ENCODE measurements around the gene CRYBG1. TPM values are rescaled to one million over a fixed set of nuclear protein-coding genes. Genes with fewer than 3 reads are reported as not detected.

The CRYBG1 gene
- total RNA-seq, 1 donor from 2014 or later, result 3.0 TPM

DNA sequence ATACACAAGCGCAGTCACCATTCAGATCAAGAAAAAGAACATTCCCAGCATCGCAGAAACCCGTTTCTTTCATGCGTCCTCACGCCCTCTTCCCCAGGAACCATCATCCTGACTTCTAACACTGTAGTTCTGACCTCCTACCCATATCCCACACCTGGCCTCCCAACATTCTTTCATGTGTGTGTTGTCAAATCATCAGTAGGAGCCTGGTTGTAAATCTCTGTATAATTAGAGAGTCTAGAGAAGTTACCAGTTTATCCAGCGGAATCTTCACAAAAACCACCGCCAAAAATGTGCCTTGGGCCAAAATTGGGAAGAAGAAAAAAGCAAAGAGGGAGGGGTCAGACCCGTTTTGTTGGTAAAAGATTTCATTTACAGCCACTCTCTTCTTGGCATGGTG is 177.1 kb downstream of the CRYBG1 start:
- Mint-ChIP-seq H3K9me3 (ENCODE audit: low read depth) (peaks cover 4% of the 10 kb centered on the region), H3K27me3 (peaks cover 19% of the 10 kb centered on the region), H3K27ac (no peak overlapping the region), H3K4me3 (ENCODE audit: low read depth) (no peak overlapping the region), H3K36me3 (ENCODE audit: insufficient read depth) (no peaks in the 10 kb centered on the region), H3K4me1 (ENCODE audit: low read depth) (peaks cover 6% of the 10 kb centered on the region)
- DNase-seq (ENCODE audit: low spot score, unreplicated experiment), result no peak
- TF ChIP-seq, protein P1, sequence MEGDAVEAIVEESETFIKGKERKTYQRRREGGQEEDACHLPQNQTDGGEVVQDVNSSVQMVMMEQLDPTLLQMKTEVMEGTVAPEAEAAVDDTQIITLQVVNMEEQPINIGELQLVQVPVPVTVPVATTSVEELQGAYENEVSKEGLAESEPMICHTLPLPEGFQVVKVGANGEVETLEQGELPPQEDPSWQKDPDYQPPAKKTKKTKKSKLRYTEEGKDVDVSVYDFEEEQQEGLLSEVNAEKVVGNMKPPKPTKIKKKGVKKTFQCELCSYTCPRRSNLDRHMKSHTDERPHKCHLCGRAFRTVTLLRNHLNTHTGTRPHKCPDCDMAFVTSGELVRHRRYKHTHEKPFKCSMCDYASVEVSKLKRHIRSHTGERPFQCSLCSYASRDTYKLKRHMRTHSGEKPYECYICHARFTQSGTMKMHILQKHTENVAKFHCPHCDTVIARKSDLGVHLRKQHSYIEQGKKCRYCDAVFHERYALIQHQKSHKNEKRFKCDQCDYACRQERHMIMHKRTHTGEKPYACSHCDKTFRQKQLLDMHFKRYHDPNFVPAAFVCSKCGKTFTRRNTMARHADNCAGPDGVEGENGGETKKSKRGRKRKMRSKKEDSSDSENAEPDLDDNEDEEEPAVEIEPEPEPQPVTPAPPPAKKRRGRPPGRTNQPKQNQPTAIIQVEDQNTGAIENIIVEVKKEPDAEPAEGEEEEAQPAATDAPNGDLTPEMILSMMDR (IDR thresholded peaks at IDR 0.05; ENCODE audit: unreplicated experiment), result no peak

DNA sequence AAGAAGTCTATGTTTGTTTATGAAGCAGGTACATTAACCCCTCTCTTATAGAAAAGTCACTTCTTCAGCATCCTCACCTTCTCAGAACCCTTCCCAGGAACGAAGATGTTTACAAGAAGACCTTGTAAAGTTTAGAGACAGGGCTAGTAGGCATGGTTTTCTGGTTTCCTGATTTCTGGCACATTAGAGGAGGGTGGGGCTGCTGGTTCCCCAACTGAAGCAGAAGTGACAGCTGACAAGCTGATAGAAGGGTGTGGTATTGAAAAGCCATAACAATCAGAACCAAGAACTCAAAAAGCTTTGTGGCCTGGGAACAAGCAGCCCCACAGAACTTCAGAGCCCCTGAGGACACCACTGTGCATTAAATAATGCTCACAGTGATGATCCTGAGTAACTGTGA is 177.6 kb downstream of the CRYBG1 start:
- TF ChIP-seq, protein P1 (IDR thresholded peaks at IDR 0.05; ENCODE audit: unreplicated experiment), result no peak
- H3K4me1 Mint-ChIP-seq (ENCODE audit: low read depth), result peaks cover 6% of the 10 kb centered on the region
- H3K9me3 Mint-ChIP-seq (ENCODE audit: low read depth), result peaks cover 4% of the 10 kb centered on the region
- no peak for DNase-seq (ENCODE audit: low spot score, unreplicated experiment)
- H3K4me3 Mint-ChIP-seq (ENCODE audit: low read depth), result no peak overlapping the region
- no peaks in the 10 kb centered on the region for H3K36me3 Mint-ChIP-seq (ENCODE audit: insufficient read depth)
- peaks cover 15% of the 10 kb centered on the region for H3K27me3 Mint-ChIP-seq
- no peak overlapping the region for H3K27ac Mint-ChIP-seq

DNA sequence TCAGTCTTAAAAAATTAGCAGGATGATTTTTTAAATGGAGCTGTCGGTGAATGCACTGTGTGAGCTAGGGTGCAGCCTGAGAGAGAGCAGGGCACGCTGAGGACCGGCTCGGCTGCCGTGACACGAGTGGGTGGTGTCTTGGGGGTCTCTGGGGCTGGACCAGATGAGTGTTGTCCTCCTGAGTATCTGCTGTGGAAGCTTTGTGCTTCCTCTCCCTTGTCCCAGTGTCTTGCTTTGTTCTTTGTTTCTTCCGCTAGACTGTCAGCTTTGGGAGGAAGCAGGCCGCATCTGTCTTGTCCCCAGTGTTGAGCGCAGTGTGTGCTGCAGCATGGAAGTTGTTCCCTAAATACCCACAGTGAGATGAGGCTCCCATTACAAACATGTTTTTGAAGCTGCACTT is 179.4 kb downstream of the CRYBG1 start:
- Mint-ChIP-seq H3K9me3 (ENCODE audit: low read depth) (peaks cover 4% of the 10 kb centered on the region), H3K36me3 (ENCODE audit: insufficient read depth) (peaks cover 2% of the 10 kb centered on the region), H3K4me1 (ENCODE audit: low read depth) (peaks cover 6% of the 10 kb centered on the region), H3K27ac (no peak overlapping the region), H3K27me3 (peaks cover 7% of the 10 kb centered on the region), H3K4me3 (ENCODE audit: low read depth) (no peak overlapping the region)
- TF ChIP-seq, protein P1 (IDR thresholded peaks at IDR 0.05; ENCODE audit: unreplicated experiment), result no peak
- DNase-seq (ENCODE audit: low spot score, unreplicated experiment), result no peak

DNA sequence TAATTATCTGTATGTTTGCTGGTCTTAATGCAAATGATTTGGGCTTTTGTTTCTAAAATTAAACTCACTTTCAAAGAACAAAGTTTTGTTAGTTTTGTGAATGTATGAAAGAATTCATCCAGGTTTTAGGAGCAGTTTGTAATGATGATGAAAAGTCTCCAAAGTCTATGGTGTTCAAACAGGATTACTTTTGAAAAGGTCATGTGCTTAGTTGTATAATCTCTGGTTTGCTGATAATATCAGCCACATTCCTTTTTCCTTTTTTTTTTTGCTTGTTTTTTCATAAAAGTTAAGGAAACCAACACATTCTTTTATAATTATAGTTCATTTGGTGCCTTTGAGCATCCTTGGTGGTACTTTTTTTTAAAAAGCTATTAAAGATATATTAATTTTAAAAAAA is 179.9 kb downstream of the CRYBG1 start:
- Mint-ChIP-seq H3K27me3 (peaks cover 7% of the 10 kb centered on the region), H3K4me3 (ENCODE audit: low read depth) (no peak overlapping the region), H3K9me3 (ENCODE audit: low read depth) (peaks cover 4% of the 10 kb centered on the region), H3K4me1 (ENCODE audit: low read depth) (peaks cover 6% of the 10 kb centered on the region), H3K36me3 (ENCODE audit: insufficient read depth) (peaks cover 3% of the 10 kb centered on the region), H3K27ac (no peak overlapping the region)
- TF ChIP-seq, protein P1 (IDR thresholded peaks at IDR 0.05; ENCODE audit: unreplicated experiment), result no peak
- DNase-seq (ENCODE audit: low spot score, unreplicated experiment), result no peak

DNA sequence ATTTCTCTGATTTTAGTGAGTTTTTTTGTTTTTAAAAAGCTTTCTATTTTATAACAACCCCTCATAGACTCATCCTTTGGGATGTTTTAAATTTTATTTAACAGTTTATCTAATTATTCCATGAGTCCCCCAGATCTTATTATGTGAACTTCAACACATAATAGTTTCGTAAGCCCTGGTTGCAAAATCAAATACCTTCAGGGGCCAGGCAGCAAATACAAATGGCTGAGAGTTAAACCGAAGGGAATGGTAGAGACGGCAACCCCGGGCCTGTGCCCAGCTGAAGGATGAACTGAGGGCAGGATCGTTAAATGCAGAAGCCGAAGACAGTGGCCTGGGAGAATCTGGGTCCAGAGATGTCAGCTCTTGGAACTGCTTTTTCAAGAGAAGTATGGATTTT is 180.4 kb downstream of the CRYBG1 start:
- Mint-ChIP-seq H3K36me3 (ENCODE audit: insufficient read depth) (peaks cover 3% of the 10 kb centered on the region), H3K4me1 (ENCODE audit: low read depth) (peaks cover 6% of the 10 kb centered on the region), H3K27ac (no peak overlapping the region), H3K27me3 (peaks cover 7% of the 10 kb centered on the region), H3K4me3 (ENCODE audit: low read depth) (no peak overlapping the region), H3K9me3 (ENCODE audit: low read depth) (peaks cover 4% of the 10 kb centered on the region)
- no peak for DNase-seq (ENCODE audit: low spot score, unreplicated experiment)
- TF ChIP-seq, protein P1 (IDR thresholded peaks at IDR 0.05; ENCODE audit: unreplicated experiment), result no peak
